Stimulated activated memory B cell treated with anti-CD40 and anti-IgM and Interleukin-4, amounts not matched to agents 10 μg/mL and 1 μg/mL and 100 μg/mL, for 72 hours (primary cell): Measurements from ENCODE around the gene YIF1A.

ENCODE experiments used
- ATAC-seq: fragments of 150-1000 bp; cut with Tn5 transposase; 2 replicates; pipeline ENCODE4 v1.10.0; 2021
- H3K27ac Mint-ChIP-seq: one replicate; pipeline ENCODE4 v1.8.0; 2022; ENCODE audit warnings: mild to moderate bottlenecking, mixed read lengths
- H3K27me3 Mint-ChIP-seq: one replicate; pipeline ENCODE4 v1.8.0; 2022; ENCODE audit warnings: mixed read lengths
- H3K36me3 Mint-ChIP-seq: one replicate; pipeline ENCODE4 v1.8.0; 2022; ENCODE audit warnings: mixed read lengths
- H3K4me1 Mint-ChIP-seq: one replicate; pipeline ENCODE4 v1.8.0; 2022; ENCODE audit warnings: mixed read lengths
- H3K4me3 Mint-ChIP-seq: one replicate; pipeline ENCODE4 v1.8.0; 2022; ENCODE audit warnings: mild to moderate bottlenecking, moderate library complexity, mixed read lengths
- H3K9me3 Mint-ChIP-seq: one replicate; pipeline ENCODE4 v1.8.0; 2022; ENCODE audit warnings: mixed read lengths

The YIF1A gene

GRCh38 chr11:66288671-66289547, at the start of gene YIF1A:
TSS of gene YIF1A (minus strand) at chr11:66289143. CDS start at chr11:66288985, 158 bp downstream.
- peaks cover 19% of the 10 kb centered on the region for H3K27me3 Mint-ChIP-seq

GRCh38 chr11:66337103-66337899, 48.4 kb upstream of the YIF1A start:
- H3K27ac Mint-ChIP-seq, result peak overlapping the region; percentile 82
- peaks cover 46% of the 10 kb centered on the region for H3K36me3 Mint-ChIP-seq

More at GRCh38 chr11:66288671-66289547, at the start of gene YIF1A:
- Mint-ChIP-seq H3K27ac (peak within 1 kb of the TSS; percentile 81), H3K36me3 (peaks cover 6% of the 10 kb centered on the region), H3K4me1 (peaks cover 67% of the 10 kb centered on the region), H3K9me3 (no peaks in the 10 kb centered on the region), H3K4me3 (peak within 1 kb of the TSS; percentile 84)
- peak; percentile 98 for ATAC-seq

GRCh38 chr11:66336234-66337102, 47.5 kb upstream of the YIF1A start, which contains the start of gene RIN1:
TSS of gene RIN1 (minus strand) at chr11:66336434. CDS start at chr11:66336402, 32 bp downstream.
- Mint-ChIP-seq H3K27me3 (peaks cover 9% of the 10 kb centered on the region), H3K9me3 (no peaks in the 10 kb centered on the region), H3K4me1 (peaks cover 40% of the 10 kb centered on the region), H3K27ac (peak within 1 kb of the TSS; percentile 82), H3K4me3 (peak within 1 kb of the TSS; percentile 76), H3K36me3 (peaks cover 37% of the 10 kb centered on the region)
- peak; percentile 85 for ATAC-seq

More at GRCh38 chr11:66337103-66337899, 48.4 kb upstream of the YIF1A start:
- H3K4me3 Mint-ChIP-seq, result peak overlapping the region; percentile 76
- peaks cover 9% of the 10 kb centered on the region for H3K27me3 Mint-ChIP-seq
- no peaks in the 10 kb centered on the region for H3K9me3 Mint-ChIP-seq
- H3K4me1 Mint-ChIP-seq, result peaks cover 40% of the 10 kb centered on the region
- ATAC-seq, result no peak

GRCh38 chr11:66335531-66336233, 46.7 kb upstream of the YIF1A start:
- peaks cover 9% of the 10 kb centered on the region for H3K27me3 Mint-ChIP-seq
- H3K27ac Mint-ChIP-seq, result peak overlapping the region; percentile 82
- H3K9me3 Mint-ChIP-seq, result no peaks in the 10 kb centered on the region
- ATAC-seq, result peak; percentile 3
- H3K4me1 Mint-ChIP-seq, result peaks cover 40% of the 10 kb centered on the region
- peaks cover 30% of the 10 kb centered on the region for H3K36me3 Mint-ChIP-seq
- peak overlapping the region; percentile 76 for H3K4me3 Mint-ChIP-seq

- Mint-ChIP-seq H3K4me3 (no peak overlapping the region), H3K4me1 (peaks cover 40% of the 10 kb centered on the region), H3K9me3 (no peaks in the 10 kb centered on the region), H3K36me3 (peaks cover 22% of the 10 kb centered on the region), H3K27ac (peak overlapping the region; percentile 26), H3K27me3 (peaks cover 9% of the 10 kb centered on the region)
- ATAC-seq, result no peak
Observed at GRCh38 chr11:66334605-66335442, 45.9 kb upstream of the YIF1A start.

GRCh38 chr11:66333896-66334604, 45.1 kb upstream of the YIF1A start:
- H3K9me3 Mint-ChIP-seq, result no peaks in the 10 kb centered on the region
- ATAC-seq, result no peak
- H3K4me1 Mint-ChIP-seq, result peaks cover 37% of the 10 kb centered on the region
- H3K27me3 Mint-ChIP-seq, result peaks cover 9% of the 10 kb centered on the region
- no peak overlapping the region for H3K27ac Mint-ChIP-seq
- no peak overlapping the region for H3K4me3 Mint-ChIP-seq
- H3K36me3 Mint-ChIP-seq, result peaks cover 15% of the 10 kb centered on the region

GRCh38 chr11:66333220-66333877, 44.4 kb upstream of the YIF1A start:
- Mint-ChIP-seq H3K27ac (peak overlapping the region; percentile 26), H3K4me3 (no peak overlapping the region), H3K4me1 (peaks cover 38% of the 10 kb centered on the region), H3K27me3 (peaks cover 9% of the 10 kb centered on the region), H3K9me3 (no peaks in the 10 kb centered on the region), H3K36me3 (peaks cover 8% of the 10 kb centered on the region)
- ATAC-seq, result no peak

- no peak for ATAC-seq
- peaks cover 40% of the 10 kb centered on the region for H3K4me1 Mint-ChIP-seq
- no peak overlapping the region for H3K4me3 Mint-ChIP-seq
- peak overlapping the region; percentile 26 for H3K27ac Mint-ChIP-seq
- peaks cover 6% of the 10 kb centered on the region for H3K36me3 Mint-ChIP-seq
- H3K27me3 Mint-ChIP-seq, result peaks cover 9% of the 10 kb centered on the region
- H3K9me3 Mint-ChIP-seq, result no peaks in the 10 kb centered on the region
Observed at GRCh38 chr11:66332371-66333219, 43.7 kb upstream of the YIF1A start.

GRCh38 chr11:66331542-66332370, 42.8 kb upstream of the YIF1A start:
- Mint-ChIP-seq H3K4me3 (no peak overlapping the region), H3K9me3 (no peaks in the 10 kb centered on the region), H3K4me1 (peaks cover 37% of the 10 kb centered on the region), H3K36me3 (no peaks in the 10 kb centered on the region), H3K27me3 (peaks cover 9% of the 10 kb centered on the region), H3K27ac (peak overlapping the region; percentile 26)
- ATAC-seq, result no peak

GRCh38 chr11:66330931-66331330, 42.0 kb upstream of the YIF1A start:
- no peaks in the 10 kb centered on the region for H3K36me3 Mint-ChIP-seq
- peaks cover 32% of the 10 kb centered on the region for H3K4me1 Mint-ChIP-seq
- ATAC-seq, result no peak
- no peaks in the 10 kb centered on the region for H3K9me3 Mint-ChIP-seq
- H3K27me3 Mint-ChIP-seq, result peaks cover 2% of the 10 kb centered on the region
- H3K27ac Mint-ChIP-seq, result no peak overlapping the region
- H3K4me3 Mint-ChIP-seq, result no peak overlapping the region

GRCh38 chr11:66329165-66329673, 40.3 kb upstream of the YIF1A start:
- no peak overlapping the region for H3K4me3 Mint-ChIP-seq
- H3K4me1 Mint-ChIP-seq, result peaks cover 25% of the 10 kb centered on the region
- no peak for ATAC-seq
- no peaks in the 10 kb centered on the region for H3K36me3 Mint-ChIP-seq
- no peak overlapping the region for H3K27ac Mint-ChIP-seq
- H3K27me3 Mint-ChIP-seq, result no peaks in the 10 kb centered on the region
- H3K9me3 Mint-ChIP-seq, result no peaks in the 10 kb centered on the region
